Measurements from ENCODE around the gene HAUS8. TPM values are rescaled to one million over a fixed set of nuclear protein-coding genes. Genes with fewer than 3 reads are reported as not detected.
"Not testable (repeated sequence)": the region's sequence is repeated elsewhere in the genome, so short reads cannot be mapped to it uniquely, and the experiment has no call there.

Gene HAUS8
- total RNA-seq, 4 donors from 2014 or later, result 6.4 to 9.1 (median 6.8) TPM

GRCh38 chr19:17026706-17027534 is 48.3 kb downstream of the HAUS8 start, which contains the start of gene CPAMD8:
CPAMD8 (minus strand) TSS chr19:17026810; CDS start chr19:17026642, 168 bp downstream.
- intact Hi-C loops (cut with DNase I), result no loop called here
- Histone ChIP-seq H3K4me3 (replicated peaks in 1 of 3) (peak within 1 kb of the TSS in 1 of 3 donors; percentile 38), H3K4me1 (peaks cover 3 to 12% of the 10 kb centered on the region in 2 donors), H3K27me3 (no peaks in the 10 kb centered on the region), H3K9me3 (no peaks in the 10 kb centered on the region), H3K36me3 (no peaks in the 10 kb centered on the region), H3K27ac (peak within 1 kb of the TSS in 2 of 3 donors; percentile 43 to 60)
- 9 to 11% methylated on average over 7 to 11 of the region's 67 CpGs for whole genome bisulfite sequencing, 2 donors
- DNase-seq, result no peak
- TF ChIP-seq POLR2A (IDR thresholded peaks at IDR 0.05), result no peak

- H3K4me1 ChIP-seq, result peaks cover 3 to 20% of the 10 kb centered on the region in 2 donors
- no peaks in the 10 kb centered on the region for H3K27me3 ChIP-seq
- H3K36me3 ChIP-seq, result no peaks in the 10 kb centered on the region
- H3K27ac ChIP-seq, result peak overlapping the region in 2 of 3 donors; percentile 43 to 60
- H3K9me3 ChIP-seq, result no peaks in the 10 kb centered on the region
- peak in 1 of 2 donors; percentile 39 for DNase-seq
- WGBS, 2 donors, result 3% methylated on average over 12 to 17 of the region's 40 CpGs
- peak overlapping the region in 1 of 3 donors; percentile 38 for H3K4me3 ChIP-seq (replicated peaks in 1 of 3)
- TF ChIP-seq CTCF (IDR thresholded peaks at IDR 0.05), result no peak
- TF ChIP-seq POLR2A (IDR thresholded peaks at IDR 0.05), result peak in 1 of 2 donors; percentile 54
- intact Hi-C loops (cut with DNase I), result no loop called here
These were observed 49.1 kb downstream of the HAUS8 start for GRCh38 chr19:17025991-17026658.

GRCh38 chr19:17025361-17025760 is 49.9 kb downstream of the HAUS8 start:
- Histone ChIP-seq H3K9me3 (no peaks in the 10 kb centered on the region), H3K27ac (peak overlapping the region in 2 of 3 donors; percentile 43 to 60), H3K4me3 (replicated peaks in 1 of 3) (peak overlapping the region in 1 of 3 donors; percentile 38), H3K36me3 (no peaks in the 10 kb centered on the region), H3K4me1 (peaks cover 3 to 24% of the 10 kb centered on the region in 2 donors), H3K27me3 (no peaks in the 10 kb centered on the region)
- no peak for TF ChIP-seq CTCF (IDR thresholded peaks at IDR 0.05)
- no peak for TF ChIP-seq POLR2A (IDR thresholded peaks at IDR 0.05)
- no peak for DNase-seq
- 73 to 75% methylated on average over 6 of the region's 6 CpGs for WGBS, 2 donors
- intact Hi-C loops (cut with DNase I), result no loop called here

- Histone ChIP-seq H3K27ac (peak overlapping the region in 1 of 3 donors; percentile 43), H3K4me1 (peaks cover 5 to 24% of the 10 kb centered on the region in 2 donors)
- DNase-seq; intact Hi-C loops (cut with DNase I); H3K9me3 ChIP-seq; H3K36me3 ChIP-seq; H3K27me3 ChIP-seq; H3K4me3 ChIP-seq (replicated peaks in 1 of 3): not testable (repeated sequence)
- 93 to 96% methylated on average over 8 of the region's 8 CpGs for WGBS, 2 donors
These were observed 50.3 kb downstream of the HAUS8 start for GRCh38 chr19:17024941-17025340.

- no peak for TF ChIP-seq CTCF (IDR thresholded peaks at IDR 0.05)
- no peak for TF ChIP-seq POLR2A (IDR thresholded peaks at IDR 0.05)
- DNase-seq, result no peak
- Histone ChIP-seq H3K9me3 (no peaks in the 10 kb centered on the region), H3K4me1 (peaks cover 5 to 24% of the 10 kb centered on the region in 2 donors), H3K27me3 (no peaks in the 10 kb centered on the region), H3K27ac (no peak overlapping the region), H3K4me3 (replicated peaks in 1 of 3) (no peak overlapping the region), H3K36me3 (no peaks in the 10 kb centered on the region)
- WGBS, 2 donors, result 81 to 97% methylated on average over 3 of the region's 3 CpGs
- intact Hi-C loops (cut with DNase I), result no loop called here
These were observed 51.4 kb downstream of the HAUS8 start for GRCh38 chr19:17023805-17024204.
